Measurements from ENCODE around the gene RNF125.

The RNF125 gene

GRCh38 chr18:32067375-32068167, 48.9 kb downstream of the RNF125 start:
- Histone ChIP-seq H3K27ac (ENCODE audit: extremely low read depth, low read depth, low read length) (no peak overlapping the region), H3K36me3 (ENCODE audit: control insufficient read depth in 2 of 2, insufficient read depth in 1 of 2, low read length in 2 of 2) (no peaks in the 10 kb centered on the region), H3K4me3 (ENCODE audit: low read depth, low read length) (no peak overlapping the region), H3K4me1 (ENCODE audit: control insufficient read depth, insufficient read depth, low read length) (no peaks in the 10 kb centered on the region), H3K9me3 (ENCODE audit: control insufficient read depth, insufficient read depth, low read depth, low read length) (no peaks in the 10 kb centered on the region)
- TF ChIP-seq ZNF585B (tag by site-specific recombination; IDR thresholded peaks at IDR 0.05) (no peak), ZNF544 (tag by site-specific recombination; IDR thresholded peaks at IDR 0.05) (no peak), ZNF311 (tag by site-specific recombination; IDR thresholded peaks at IDR 0.05; ENCODE audit: borderline replicate concordance) (no peak), ZNF707 (tag by site-specific recombination; IDR thresholded peaks at IDR 0.05) (no peak), ZNF510 (tag by site-specific recombination; IDR thresholded peaks at IDR 0.05; ENCODE audit: insufficient replicate concordance) (no peak), ZNF133 (tag by site-specific recombination; IDR thresholded peaks at IDR 0.05) (no peak), ZNF112 (tag by site-specific recombination; IDR thresholded peaks at IDR 0.05) (no peak), TCF7L2 (IDR thresholded peaks at IDR 0.05; ENCODE audit: borderline replicate concordance, low read depth, low read length) (no peak), ZNF155 (tag by site-specific recombination; IDR thresholded peaks at IDR 0.05) (no peak), ZNF404 (tag by site-specific recombination; IDR thresholded peaks at IDR 0.05) (no peak), ZNF76 (tag by site-specific recombination; IDR thresholded peaks at IDR 0.05; ENCODE audit: borderline replicate concordance, low read depth) (no peak), ZNF843 (tag by site-specific recombination; IDR thresholded peaks at IDR 0.05) (no peak), ZFP37 (tag by site-specific recombination; IDR thresholded peaks at IDR 0.05) (no peak)
- POLR2A ChIA-PET: no interaction called here
- CTCF ChIA-PET: no interaction called here

GRCh38 chr18:32072321-32072720, 53.7 kb downstream of the RNF125 start:
- H3K36me3 ChIP-seq (ENCODE audit: control insufficient read depth in 2 of 2, insufficient read depth in 1 of 2, low read length in 2 of 2): no peaks in the 10 kb centered on the region
- no peaks in the 10 kb centered on the region for H3K4me1 ChIP-seq (ENCODE audit: control insufficient read depth, insufficient read depth, low read length)
- no peak overlapping the region for H3K27ac ChIP-seq (ENCODE audit: extremely low read depth, low read depth, low read length)
- H3K9me3 ChIP-seq (ENCODE audit: control insufficient read depth, insufficient read depth, low read depth, low read length): no peaks in the 10 kb centered on the region
- ChIA-PET POLR2A (interaction anchor here (0.8 to 1.1 kb wide), 3 partner anchors 35 to 129 kb away, joined by 3 to 5 read pairs (median 4); partner anchors contain the start of gene TRAPPC8), CTCF (interaction anchor here (0.6 to 1.6 kb wide), 20 partner anchors 8 to 1659 kb away, joined by 3 to 12 read pairs (median 4); partner anchors contain the start of gene RNF138)
- TF ChIP-seq ZNF707 (tag by site-specific recombination; IDR thresholded peaks at IDR 0.05) (no peak), ZNF654 (tag by site-specific recombination; IDR thresholded peaks at IDR 0.05; ENCODE audit: low read depth) (0 out of 2 replicates have a peak, but pooled peaks have one; percentile 11), ZNF202 (tag by site-specific recombination; IDR thresholded peaks at IDR 0.05; ENCODE audit: borderline replicate concordance) (no peak), INSM2 (tag by site-specific recombination; IDR thresholded peaks at IDR 0.05) (no peak)
- no peak overlapping the region for H3K4me3 ChIP-seq (ENCODE audit: low read depth, low read length)

GRCh38 chr18:32074206-32074605, 55.6 kb downstream of the RNF125 start:
- H3K9me3 ChIP-seq (ENCODE audit: control insufficient read depth, insufficient read depth, low read depth, low read length): no peaks in the 10 kb centered on the region
- ChIA-PET POLR2A (no interaction called here), CTCF (no interaction called here)
- H3K27ac ChIP-seq (ENCODE audit: extremely low read depth, low read depth, low read length): no peak overlapping the region
- no peaks in the 10 kb centered on the region for H3K36me3 ChIP-seq (ENCODE audit: control insufficient read depth in 2 of 2, insufficient read depth in 1 of 2, low read length in 2 of 2)
- no peak overlapping the region for H3K4me3 ChIP-seq (ENCODE audit: low read depth, low read length)
- H3K4me1 ChIP-seq (ENCODE audit: control insufficient read depth, insufficient read depth, low read length): no peaks in the 10 kb centered on the region
- TF ChIP-seq CTCF (tag by site-specific recombination; IDR thresholded peaks at IDR 0.05) (no peak), IKZF3 (tag by site-specific recombination; IDR thresholded peaks at IDR 0.05) (no peak), PRDM6 (tag by site-specific recombination; IDR thresholded peaks at IDR 0.05) (no peak), FEZF1 (tag by site-specific recombination; IDR thresholded peaks at IDR 0.05) (no peak), ZNF510 (tag by site-specific recombination; IDR thresholded peaks at IDR 0.05; ENCODE audit: insufficient replicate concordance) (no peak), ZNF555 (tag by site-specific recombination; conservative IDR thresholded peaks at IDR 0.05) (no peak), GLIS2 (tag by site-specific recombination; IDR thresholded peaks at IDR 0.05) (no peak), ZNF211 (tag by site-specific recombination; IDR thresholded peaks at IDR 0.05; ENCODE audit: low read depth) (no peak), ZNF184 (tag by site-specific recombination; IDR thresholded peaks at IDR 0.05) (no peak), ZNF76 (tag by site-specific recombination; IDR thresholded peaks at IDR 0.05; ENCODE audit: borderline replicate concordance, low read depth) (no peak), ZNF274 (IDR thresholded peaks at IDR 0.05; ENCODE audit: low read length) (no peak), ZNF274 (tag by site-specific recombination; IDR thresholded peaks at IDR 0.05; ENCODE audit: borderline replicate concordance) (no peak), ZSCAN23 (tag by site-specific recombination; IDR thresholded peaks at IDR 0.05) (no peak), ZNF174 (tag by site-specific recombination; IDR thresholded peaks at IDR 0.05) (no peak)

Data from HEK293 (cell line).